T-helper 22 cell (primary cell): ENCODE results near the gene UNC5A.

ENCODE experiments used
- DNase-seq: peaks from one replicate; pipeline ENCODE4 v3.0.0-alpha.2; 2020; ENCODE audit warnings: low read depth

Gene UNC5A

GRCh38 chr5:176880366-176881020 lies 70.1 kb downstream of the UNC5A start:
- no peak for DNase-seq

- DNase-seq, result no peak
Observed at GRCh38 chr5:176881021-176881749, 70.8 kb downstream of the UNC5A start.

GRCh38 chr5:176881816-176882566 lies 71.6 kb downstream of the UNC5A start:
- no peak for DNase-seq

- DNase-seq, result no peak
Observed at GRCh38 chr5:176882567-176882903, 72.2 kb downstream of the UNC5A start.

- DNase-seq, result no peak
Observed at GRCh38 chr5:176883700-176884570, 73.6 kb downstream of the UNC5A start.

- no peak for DNase-seq
Observed at GRCh38 chr5:176884571-176884890, 74.2 kb downstream of the UNC5A start.

- no peak for DNase-seq
Observed at GRCh38 chr5:176886336-176887251, 76.2 kb downstream of the UNC5A start.

GRCh38 chr5:176887252-176887849 lies 77.0 kb downstream of the UNC5A start:
- no peak for DNase-seq

GRCh38 chr5:176888016-176888864 lies 77.9 kb downstream of the UNC5A start:
- DNase-seq, result no peak

GRCh38 chr5:176888865-176889165 lies 78.5 kb downstream of the UNC5A start:
- DNase-seq, result no peak

- no peak for DNase-seq
Observed at GRCh38 chr5:176889321-176890280, 79.2 kb downstream of the UNC5A start.

- no peak for DNase-seq
Observed at GRCh38 chr5:176890455-176891330, 80.3 kb downstream of the UNC5A start.

GRCh38 chr5:176891331-176891958 lies 81.1 kb downstream of the UNC5A start:
- DNase-seq, result no peak

GRCh38 chr5:176892663-176893062 lies 82.3 kb downstream of the UNC5A start:
- DNase-seq, result no peak

- DNase-seq, result no peak
Observed at GRCh38 chr5:176894298-176894697, 83.9 kb downstream of the UNC5A start.

GRCh38 chr5:176895831-176896230 lies 85.5 kb downstream of the UNC5A start:
- DNase-seq, result no peak

GRCh38 chr5:176897263-176897662 lies 86.9 kb downstream of the UNC5A start:
- DNase-seq, result no peak
